ENCODE results near the gene CCDC183. TPM values are rescaled to one million over a fixed set of nuclear protein-coding genes. Genes with fewer than 3 reads are reported as not detected.

The CCDC183 gene
- total RNA-seq, 4 donors from 2014 or later: 2.0 TPM; not detected in 2

DNA sequence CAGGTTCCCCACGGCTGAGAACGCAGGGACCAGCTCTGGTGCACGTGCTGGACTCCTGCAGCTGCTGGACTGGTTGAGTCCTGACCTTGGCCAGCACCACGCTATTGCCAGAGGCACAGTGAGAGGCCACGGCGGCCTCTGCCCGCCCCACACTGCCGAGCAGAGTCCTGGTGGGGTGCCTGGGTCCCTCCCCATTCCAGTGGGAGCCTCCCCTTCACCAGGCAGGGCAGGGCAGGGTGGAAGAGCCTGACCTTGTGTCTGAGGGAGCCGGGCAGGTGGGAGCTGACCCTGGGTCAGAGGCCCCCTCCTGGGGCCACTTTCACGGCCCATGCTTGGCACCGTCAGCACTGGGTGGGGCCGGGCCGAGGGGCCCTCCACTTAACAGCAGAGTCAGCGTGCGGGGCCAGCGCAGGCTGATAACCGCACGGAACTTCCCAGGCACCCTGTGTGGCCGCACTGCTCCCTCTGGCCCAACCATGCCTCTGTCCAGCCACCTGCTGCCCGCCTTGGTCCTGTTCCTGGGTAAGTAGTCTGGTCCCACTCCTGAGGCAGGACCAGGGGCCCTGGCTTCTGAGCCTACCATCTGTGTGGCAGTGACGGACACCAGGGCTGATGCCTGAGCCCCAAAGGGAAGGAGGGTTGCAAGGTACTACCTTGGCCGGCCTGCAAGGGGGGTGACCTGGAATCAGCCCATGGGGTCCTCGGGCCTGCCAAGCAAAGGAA is 56.0 kb downstream of the CCDC183 start, which contains the start of gene MAMDC4:
MAMDC4 (plus strand) TSS at position 406 of the 723 bp plus-strand sequence; CDS start at position 477, 71 bp downstream.
- Histone ChIP-seq H3K27me3 (peaks cover 0 to 14% of the 10 kb centered on the region in 2 donors), H3K4me1 (peaks cover 5 to 14% of the 10 kb centered on the region in 2 donors), H3K27ac (no peak within 1 kb of the TSS), H3K9me3 (no peaks in the 10 kb centered on the region), H3K36me3 (no peaks in the 10 kb centered on the region), H3K4me3 (no peak within 1 kb of the TSS)
- no peak for DNase-seq
- TF ChIP-seq, protein P1, sequence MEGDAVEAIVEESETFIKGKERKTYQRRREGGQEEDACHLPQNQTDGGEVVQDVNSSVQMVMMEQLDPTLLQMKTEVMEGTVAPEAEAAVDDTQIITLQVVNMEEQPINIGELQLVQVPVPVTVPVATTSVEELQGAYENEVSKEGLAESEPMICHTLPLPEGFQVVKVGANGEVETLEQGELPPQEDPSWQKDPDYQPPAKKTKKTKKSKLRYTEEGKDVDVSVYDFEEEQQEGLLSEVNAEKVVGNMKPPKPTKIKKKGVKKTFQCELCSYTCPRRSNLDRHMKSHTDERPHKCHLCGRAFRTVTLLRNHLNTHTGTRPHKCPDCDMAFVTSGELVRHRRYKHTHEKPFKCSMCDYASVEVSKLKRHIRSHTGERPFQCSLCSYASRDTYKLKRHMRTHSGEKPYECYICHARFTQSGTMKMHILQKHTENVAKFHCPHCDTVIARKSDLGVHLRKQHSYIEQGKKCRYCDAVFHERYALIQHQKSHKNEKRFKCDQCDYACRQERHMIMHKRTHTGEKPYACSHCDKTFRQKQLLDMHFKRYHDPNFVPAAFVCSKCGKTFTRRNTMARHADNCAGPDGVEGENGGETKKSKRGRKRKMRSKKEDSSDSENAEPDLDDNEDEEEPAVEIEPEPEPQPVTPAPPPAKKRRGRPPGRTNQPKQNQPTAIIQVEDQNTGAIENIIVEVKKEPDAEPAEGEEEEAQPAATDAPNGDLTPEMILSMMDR (IDR thresholded peaks at IDR 0.05): no peak
- no peak for TF ChIP-seq POLR2A (IDR thresholded peaks at IDR 0.05)
- intact Hi-C loops (cut with DNase I; ENCODE audit: low total_unique reads): no loop called here

DNA sequence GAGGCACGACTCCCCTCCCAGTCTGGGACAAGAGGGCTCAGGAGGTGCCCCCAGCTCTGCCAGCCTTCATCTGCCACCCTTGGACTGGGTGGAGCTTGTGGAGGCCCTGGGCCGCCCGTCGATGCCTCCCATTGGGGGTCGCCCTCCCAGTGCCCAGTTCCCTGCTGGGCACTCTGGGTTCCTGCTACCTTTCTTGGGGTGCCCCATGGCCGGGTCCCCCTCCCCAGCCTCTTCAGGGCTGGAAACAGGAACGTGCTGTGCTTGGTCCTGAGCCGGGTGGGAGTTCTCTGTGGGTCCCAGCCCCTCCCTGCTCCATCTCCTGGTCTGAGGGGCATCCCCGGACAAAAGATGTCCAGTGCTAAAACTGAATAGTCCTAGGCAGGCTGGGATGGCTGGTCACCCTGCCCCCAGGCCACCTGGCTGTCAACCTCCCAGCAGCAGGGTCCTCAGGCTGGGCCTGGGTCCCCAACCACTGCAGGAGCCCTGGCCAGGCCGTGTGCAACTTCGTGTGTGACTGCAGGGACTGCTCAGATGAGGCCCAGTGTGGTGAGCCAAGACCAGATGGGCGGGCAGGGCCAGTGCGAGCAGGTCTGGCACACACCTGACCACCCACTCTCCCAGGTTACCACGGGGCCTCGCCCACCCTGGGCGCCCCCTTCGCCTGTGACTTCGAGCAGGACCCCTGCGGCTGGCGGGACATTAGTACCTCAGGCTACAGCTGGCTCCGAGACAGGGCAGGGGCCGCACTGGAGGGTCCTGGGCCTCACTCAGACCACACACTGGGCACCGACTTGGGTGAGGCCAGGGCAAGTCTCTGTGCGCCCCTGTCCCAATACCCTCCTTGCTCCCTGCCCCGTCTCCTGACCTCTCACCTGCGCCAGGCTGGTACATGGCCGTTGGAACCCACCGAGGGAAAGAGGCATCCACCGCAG is 56.8 kb downstream of the CCDC183 start:
- DNase-seq: peak in 1 of 2 donors; percentile 17
- intact Hi-C loops (cut with DNase I; ENCODE audit: low total_unique reads): no loop called here

DNA sequence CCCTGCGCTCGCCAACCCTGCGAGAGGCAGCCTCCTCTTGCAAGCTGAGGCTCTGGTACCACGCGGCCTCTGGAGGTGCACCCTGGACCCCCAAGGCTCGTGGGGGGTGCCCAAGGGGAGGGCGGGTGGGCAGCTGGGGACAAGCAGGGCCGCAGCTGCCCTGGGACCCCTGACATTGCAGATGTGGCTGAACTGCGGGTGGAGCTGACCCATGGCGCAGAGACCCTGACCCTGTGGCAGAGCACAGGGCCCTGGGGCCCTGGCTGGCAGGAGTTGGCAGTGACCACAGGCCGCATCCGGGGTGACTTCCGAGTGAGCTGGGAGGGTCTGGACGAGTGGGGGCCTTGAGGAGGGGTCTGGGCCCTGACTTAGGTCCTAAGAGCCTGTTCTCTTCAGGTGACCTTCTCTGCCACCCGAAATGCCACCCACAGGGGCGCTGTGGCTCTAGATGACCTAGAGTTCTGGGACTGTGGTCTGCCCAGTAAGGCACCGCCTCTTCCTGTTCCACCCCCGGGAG is 57.5 kb downstream of the CCDC183 start:
- peak in 1 of 2 donors; percentile 15 for DNase-seq
- Histone ChIP-seq H3K36me3 (no peaks in the 10 kb centered on the region), H3K27ac (no peak overlapping the region), H3K4me1 (peaks cover 5 to 9% of the 10 kb centered on the region in 2 donors), H3K4me3 (no peak overlapping the region), H3K27me3 (no peaks in the 10 kb centered on the region), H3K9me3 (no peaks in the 10 kb centered on the region)
- TF ChIP-seq, protein P1 (IDR thresholded peaks at IDR 0.05): no peak
- TF ChIP-seq POLR2A (IDR thresholded peaks at IDR 0.05): no peak
- intact Hi-C loops (cut with DNase I; ENCODE audit: low total_unique reads): no loop called here

More for the DNA sequence above, 56.8 kb downstream of the CCDC183 start:
- Histone ChIP-seq H3K9me3 (no peaks in the 10 kb centered on the region), H3K4me1 (peaks cover 5 to 9% of the 10 kb centered on the region in 2 donors), H3K36me3 (no peaks in the 10 kb centered on the region), H3K27ac (no peak overlapping the region), H3K27me3 (peaks cover 0 to 6% of the 10 kb centered on the region in 2 donors), H3K4me3 (no peak overlapping the region)
- no peak for TF ChIP-seq POLR2A (IDR thresholded peaks at IDR 0.05)
- TF ChIP-seq, protein P1 (IDR thresholded peaks at IDR 0.05): no peak

DNA sequence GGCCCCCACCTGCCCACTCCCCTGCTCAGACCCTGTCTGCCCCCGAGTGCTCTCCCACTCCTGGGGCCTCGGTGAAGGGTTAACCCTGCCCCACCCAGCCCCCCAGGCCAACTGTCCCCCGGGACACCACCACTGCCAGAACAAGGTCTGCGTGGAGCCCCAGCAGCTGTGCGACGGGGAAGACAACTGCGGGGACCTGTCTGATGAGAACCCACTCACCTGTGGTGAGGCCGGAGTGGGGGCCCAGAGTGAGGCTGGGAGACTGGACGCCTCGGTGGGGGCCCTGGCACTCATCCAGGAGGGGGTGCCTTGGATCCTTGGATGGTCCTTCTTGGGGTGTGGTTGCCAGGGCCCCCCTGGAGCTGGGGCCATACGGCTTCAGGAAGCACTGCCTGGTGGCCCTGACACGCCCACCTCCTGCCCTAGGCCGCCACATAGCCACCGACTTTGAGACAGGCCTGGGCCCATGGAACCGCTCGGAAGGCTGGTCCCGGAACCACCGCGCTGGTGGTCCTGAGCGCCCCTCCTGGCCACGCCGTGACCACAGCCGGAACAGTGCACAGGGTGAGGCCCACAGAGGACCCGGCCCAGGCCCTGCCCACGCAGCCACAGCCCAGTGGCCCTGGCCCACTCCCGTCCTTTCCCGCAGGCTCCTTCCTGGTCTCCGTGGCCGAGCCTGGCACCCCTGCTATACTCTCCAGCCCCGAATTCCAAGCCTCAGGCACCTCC is 58.1 kb downstream of the CCDC183 start:
- TF ChIP-seq, protein P1 (IDR thresholded peaks at IDR 0.05): no peak
- TF ChIP-seq POLR2A (IDR thresholded peaks at IDR 0.05): no peak
- Histone ChIP-seq H3K27ac (no peak overlapping the region), H3K36me3 (no peaks in the 10 kb centered on the region), H3K4me3 (no peak overlapping the region), H3K4me1 (peaks cover 5 to 9% of the 10 kb centered on the region in 2 donors), H3K9me3 (no peaks in the 10 kb centered on the region), H3K27me3 (no peaks in the 10 kb centered on the region)
- peak in 1 of 2 donors; percentile 21 for DNase-seq
- intact Hi-C loops (cut with DNase I; ENCODE audit: low total_unique reads): no loop called here

All from uterus (tissue), 4 donors.